GM18511 (cell line): ENCODE data around the gene APC.

Source experiments
- ATAC-seq: cut with Tn5 transposase; IDR thresholded peaks from one replicate; pipeline ENCODE4 v1.9.1; 2021; ENCODE audit warnings: mild to moderate bottlenecking, moderate library complexity; ENCODE audit not compliant: unreplicated experiment

The APC gene

DNA sequence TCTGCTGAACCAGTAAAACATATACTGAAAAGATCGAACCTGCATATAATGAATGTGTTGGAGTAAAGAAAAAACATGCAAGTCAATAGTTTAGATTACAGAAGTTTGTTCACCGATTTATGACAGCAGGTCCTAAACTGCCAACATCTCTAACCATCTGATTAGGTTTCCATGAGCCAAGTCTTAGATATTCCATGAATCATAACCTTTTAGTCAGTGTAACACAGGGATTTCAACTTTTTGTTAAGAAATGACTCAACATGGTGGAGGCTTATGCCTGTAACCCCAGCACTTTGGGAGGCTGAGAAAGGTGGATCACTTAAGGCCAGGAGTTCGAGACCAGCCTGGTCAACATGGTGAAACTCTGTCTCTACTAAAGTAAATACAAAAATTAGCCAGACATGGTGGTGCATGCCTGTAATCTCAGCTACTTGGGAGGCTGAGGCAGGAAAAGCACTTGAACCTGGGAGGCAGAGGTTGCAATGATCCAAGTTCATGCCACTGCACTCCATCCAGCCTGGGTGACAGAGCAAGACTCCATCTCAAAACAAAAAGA is 38.7 kb downstream of the APC start:
- ATAC-seq: no peak

DNA sequence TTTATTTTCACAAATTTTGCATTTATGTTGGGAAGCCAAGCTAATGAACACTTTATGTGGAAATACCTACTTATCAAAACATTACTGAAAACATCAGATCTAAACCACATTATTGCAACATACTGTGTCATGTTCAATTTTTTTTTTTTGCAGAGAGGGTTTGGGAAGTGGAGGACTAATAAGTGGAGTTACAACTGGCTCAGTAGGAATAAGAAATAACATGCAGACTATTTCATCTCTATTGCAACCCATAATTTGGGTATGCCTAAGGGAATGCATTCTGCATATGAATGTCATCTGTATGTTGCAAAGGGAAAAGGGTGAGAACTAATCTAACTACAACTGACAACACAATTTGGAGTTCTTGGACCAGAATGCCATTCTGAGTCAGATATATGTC is 41.8 kb downstream of the APC start:
- ATAC-seq: no peak

GRCh38 chr5:112784726-112785125 is 47.0 kb downstream of the APC start:
- no peak for ATAC-seq

- no peak for ATAC-seq
Observed at GRCh38 chr5:112787261-112787660, 49.6 kb downstream of the APC start.

GRCh38 chr5:112787896-112788295 is 50.2 kb downstream of the APC start:
- ATAC-seq: no peak

DNA sequence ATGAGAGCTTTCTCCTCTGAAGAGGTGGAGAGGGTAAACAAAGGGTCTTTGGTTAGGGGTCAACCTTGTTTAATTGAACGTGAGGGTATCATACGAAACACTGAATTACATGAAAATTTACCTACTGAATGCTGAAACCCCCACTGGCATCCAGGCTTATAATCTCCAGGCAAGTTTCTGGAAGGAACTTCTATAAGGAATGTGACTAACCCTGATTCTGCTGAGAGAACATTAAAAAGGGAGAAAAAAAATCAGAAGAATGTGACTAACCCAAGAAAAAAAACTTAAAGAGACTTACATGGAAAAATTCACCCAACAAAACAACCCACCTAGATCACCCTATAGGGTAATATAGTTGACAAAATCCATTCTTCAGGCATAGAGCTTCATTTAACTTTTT is 55.5 kb downstream of the APC start:
- no peak for ATAC-seq

DNA sequence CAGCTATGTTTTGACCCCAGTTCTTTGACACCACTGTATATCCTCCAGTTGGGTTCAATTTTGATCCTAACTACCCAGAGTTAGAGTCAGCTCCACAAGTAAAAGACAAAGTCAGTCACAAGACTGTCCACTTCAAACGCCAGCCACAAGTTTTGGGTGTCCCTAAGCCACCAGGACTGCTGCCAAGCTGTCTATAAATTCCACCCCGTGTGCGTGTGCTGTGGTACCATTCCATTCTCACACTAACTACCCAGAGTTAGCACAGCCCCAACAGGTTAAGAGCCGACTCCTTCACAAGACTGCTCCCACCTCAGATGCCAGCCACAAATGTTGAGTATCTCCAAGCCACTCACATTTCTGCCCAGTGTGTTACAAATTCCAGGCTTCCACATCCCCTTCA is 56.7 kb downstream of the APC start:
- no peak for ATAC-seq

- no peak for ATAC-seq
Observed at GRCh38 chr5:112795342-112795741, 57.7 kb downstream of the APC start.

DNA sequence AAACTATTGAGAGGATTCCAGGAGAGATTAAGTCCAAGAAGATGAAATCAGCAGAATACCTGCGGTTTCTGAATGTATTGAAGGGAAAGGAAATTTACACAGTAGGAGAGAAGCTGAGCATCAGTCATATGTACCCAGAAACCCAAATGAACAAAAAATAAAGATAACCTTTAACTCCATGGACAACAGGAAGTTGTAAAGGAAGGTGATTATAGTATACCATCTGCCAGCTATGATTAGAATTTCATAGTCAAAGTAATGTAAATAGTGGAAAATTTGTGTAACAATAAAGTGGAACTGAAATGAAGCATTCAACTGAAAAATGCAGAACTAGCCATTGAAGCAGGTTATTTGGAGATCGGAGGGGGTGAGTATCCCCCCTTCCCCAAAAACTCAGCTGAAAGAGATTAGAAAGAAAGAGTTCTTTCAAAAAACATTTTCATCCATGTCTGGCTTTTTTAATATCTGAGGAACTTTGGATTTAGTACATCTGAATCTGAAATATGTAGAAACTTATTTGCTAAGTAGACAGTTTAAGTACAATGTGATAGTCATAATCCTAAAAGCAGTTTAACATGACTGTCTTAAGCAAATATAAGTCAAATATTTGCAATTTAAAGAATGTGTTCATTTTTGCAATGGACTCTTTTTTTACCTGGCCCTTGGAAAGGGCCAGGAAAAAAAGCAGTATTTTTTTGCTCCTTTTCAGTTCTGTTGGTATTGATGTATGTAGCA is 58.4 kb downstream of the APC start:
- ATAC-seq: no peak

DNA sequence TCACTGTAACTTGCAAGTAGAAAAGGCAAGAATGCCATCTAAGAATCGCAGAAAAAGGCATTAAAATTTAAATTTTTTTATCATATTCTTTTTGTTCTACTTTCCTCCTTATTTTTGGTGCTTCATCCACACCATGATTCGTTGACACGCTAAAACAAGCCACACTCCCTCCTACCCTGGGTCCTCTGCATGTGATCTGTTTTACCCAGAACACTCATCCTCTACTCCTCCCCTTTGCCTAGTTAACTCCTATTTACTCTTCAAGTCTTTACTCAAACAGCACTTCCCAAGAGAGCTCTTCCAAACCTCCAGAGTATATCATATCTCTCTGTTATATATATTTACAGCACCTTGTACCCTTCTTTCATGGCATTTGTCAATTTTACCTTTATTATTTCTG is 62.0 kb downstream of the APC start:
- ATAC-seq: no peak

DNA sequence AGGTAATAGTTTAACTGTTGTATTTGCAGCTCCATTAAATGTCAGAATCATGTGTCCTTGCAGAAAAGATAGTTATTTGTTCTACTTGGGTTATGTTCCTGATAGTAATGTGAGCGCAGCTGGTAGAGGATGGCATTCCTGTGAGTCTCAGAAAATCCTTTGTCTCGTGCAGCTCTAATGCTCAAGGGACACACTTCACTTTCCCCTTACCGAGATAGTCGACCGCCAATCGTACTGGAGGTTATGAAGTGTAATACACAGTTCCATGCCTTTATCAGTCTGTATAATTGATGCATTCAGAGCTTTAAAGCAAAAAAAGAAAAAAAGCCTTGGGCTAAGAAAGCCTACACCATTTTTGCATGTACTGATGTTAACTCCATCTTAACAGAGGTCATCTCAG is 63.2 kb downstream of the APC start:
- ATAC-seq: no peak

GRCh38 chr5:112811023-112811422 is 73.3 kb downstream of the APC start:
- no peak for ATAC-seq

- no peak for ATAC-seq
Observed at GRCh38 chr5:112812549-112812948, 74.9 kb downstream of the APC start.

DNA sequence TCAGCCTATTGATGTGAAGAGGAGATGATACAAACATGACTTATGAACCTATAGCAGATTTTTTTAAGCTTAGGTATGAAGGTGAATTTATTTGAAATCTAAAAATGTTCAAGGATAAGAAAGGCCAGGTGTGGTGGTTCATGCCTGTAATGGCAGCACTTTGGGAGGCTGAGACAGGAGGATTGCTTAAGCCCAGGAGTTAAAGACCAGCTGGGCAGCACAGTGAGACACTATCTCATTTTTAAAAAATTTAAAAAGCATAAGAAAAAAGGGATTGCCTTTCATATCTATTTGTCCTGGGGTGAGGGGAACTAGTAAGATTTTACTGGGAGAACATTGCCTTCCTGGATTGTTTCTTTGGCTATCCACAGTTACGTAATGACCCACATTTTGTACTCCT is 82.6 kb downstream of the APC start:
- ATAC-seq: no peak

GRCh38 chr5:112822456-112822855 is 84.8 kb downstream of the APC start:
- no peak for ATAC-seq

- no peak for ATAC-seq
Observed at GRCh38 chr5:112823181-112823580, 85.5 kb downstream of the APC start.

DNA sequence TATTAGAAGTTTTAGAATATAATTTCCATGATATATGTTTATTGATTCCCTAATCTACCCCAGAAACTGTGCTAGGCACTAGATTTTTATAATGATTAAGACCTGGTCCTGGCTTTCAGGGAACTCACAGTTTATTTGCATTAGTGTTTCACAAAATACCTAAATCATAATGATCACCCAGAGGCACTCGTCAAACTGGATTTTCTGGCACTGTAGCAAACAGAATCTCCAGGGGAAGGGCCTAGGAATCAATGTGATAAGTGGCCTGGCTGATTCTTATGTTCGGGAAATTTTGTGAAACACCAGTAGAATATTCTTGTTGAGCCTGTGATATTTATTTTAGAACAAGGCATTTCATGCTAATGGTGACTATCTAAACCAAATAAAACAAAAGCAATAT is 86.0 kb downstream of the APC start:
- no peak for ATAC-seq

GRCh38 chr5:112824197-112824596 is 86.5 kb downstream of the APC start:
- no peak for ATAC-seq

- no peak for ATAC-seq
Observed at GRCh38 chr5:112830378-112830777, 92.7 kb downstream of the APC start.

DNA sequence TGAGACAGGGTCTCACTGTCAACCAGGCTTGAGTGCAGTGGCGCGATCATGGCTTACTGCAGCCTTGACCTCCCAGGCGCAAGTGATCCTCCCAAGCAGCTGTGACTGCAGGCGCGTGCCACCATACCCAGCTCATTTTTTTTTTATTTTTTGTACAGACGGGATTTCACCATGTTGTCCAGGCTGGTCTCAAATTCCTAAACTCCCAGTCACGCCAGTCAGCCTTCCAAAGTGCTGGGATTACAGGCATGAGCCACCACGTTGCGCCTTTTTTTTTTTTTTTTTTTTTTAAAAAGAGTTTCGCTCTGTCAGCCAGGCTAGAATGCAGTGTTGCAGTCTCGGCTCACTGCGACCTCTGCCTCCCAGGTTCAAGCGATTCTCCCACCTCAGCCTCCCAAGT is 96.3 kb downstream of the APC start:
- ATAC-seq: no peak

- ATAC-seq: no peak
Observed at GRCh38 chr5:112844489-112844888, 106.8 kb downstream of the APC start.

DNA sequence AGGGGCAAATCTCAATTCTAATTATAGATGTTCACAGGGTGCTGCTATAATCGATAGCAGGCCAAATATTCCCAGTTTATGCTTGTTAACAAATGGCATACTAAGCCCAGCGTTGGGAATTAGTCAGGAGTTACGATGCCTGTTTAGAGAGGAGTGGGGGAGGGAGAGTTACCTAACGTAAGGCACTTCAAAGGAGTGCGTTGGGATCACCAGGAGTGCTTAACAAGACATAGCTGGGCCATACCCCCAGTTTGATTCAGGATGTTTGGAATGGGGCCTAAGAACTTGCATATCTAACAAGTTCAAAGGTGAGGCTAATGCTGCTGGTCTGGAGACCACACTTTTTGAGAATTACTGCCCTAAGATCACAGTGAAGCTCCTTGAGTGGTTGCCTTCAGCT is 108.9 kb downstream of the APC start:
- ATAC-seq: no peak

GRCh38 chr5:112847306-112847705 is 109.6 kb downstream of the APC start:
- no peak for ATAC-seq
